HG02884 (cell line): ENCODE measurements around the gene RBM19.

ENCODE experiments used
- ATAC-seq: cut with Tn5 transposase; IDR thresholded peaks from one replicate; pipeline ENCODE4 v1.9.1; 2021; ENCODE audit warnings: mild to moderate bottlenecking, moderate library complexity; ENCODE audit not compliant: unreplicated experiment

The RBM19 gene

GRCh38 chr12:113788020-113788856, 177.9 kb downstream of the RBM19 start:
- no peak for ATAC-seq

DNA sequence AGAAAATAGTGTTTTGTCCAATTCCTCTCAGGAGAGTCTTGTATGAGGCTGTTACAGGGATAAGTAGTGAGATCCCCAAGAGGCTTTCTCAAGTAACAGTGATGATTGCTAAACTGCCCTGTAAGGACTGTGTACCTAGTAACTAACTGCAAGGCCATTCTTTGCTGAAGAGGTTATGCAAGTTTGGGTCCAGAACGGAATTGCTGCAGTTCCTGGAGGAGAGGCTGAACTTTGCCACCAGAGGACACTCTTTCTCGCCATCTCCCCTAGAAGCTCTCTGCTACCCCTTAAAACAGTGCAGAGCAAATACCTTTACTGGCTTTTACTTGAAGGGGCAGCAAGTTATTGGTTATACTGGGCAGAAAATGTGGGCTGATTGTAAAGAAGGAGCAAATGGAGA, 180.0 kb downstream of the RBM19 start:
- no peak for ATAC-seq

DNA sequence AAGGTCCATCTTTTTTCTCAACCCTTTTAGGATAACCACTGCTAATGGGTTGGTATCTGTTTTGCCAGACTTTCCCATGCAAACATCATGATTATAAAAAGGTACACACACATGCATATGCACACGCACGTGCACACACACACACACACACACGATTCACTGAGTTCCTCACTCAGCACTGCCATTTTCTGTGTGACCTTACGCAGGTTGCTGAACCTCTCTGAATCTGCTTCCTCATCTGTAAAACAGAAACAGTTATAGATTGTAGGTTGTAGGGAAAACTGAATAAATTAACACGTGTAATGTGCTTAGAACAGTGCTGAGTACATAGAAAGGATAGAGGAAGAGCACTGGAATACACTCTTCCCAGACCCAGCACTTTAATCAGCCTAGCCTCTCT, 182.3 kb downstream of the RBM19 start:
- ATAC-seq, result no peak

DNA sequence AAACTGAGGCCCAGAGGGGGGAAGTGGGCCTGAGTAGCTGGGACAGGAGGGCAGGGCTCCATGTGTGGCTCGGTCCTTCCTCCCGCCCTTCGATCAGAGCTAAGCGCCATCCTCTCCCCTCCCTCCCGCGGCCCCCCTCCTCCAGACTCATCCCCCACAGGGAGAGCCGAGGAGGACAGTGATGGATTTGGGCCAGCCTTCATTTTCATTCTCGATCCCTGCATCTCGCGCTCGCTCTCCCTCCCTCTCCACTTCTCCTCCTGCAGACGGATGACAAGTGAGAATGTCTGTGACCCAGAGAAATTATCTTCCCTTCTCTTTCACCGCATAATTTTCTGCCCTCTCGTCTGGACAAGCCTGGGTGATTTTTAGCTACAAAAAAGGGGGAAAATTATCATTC, 183.3 kb downstream of the RBM19 start:
- no peak for ATAC-seq

GRCh38 chr12:113781415-113782198, 184.5 kb downstream of the RBM19 start:
- no peak for ATAC-seq

DNA sequence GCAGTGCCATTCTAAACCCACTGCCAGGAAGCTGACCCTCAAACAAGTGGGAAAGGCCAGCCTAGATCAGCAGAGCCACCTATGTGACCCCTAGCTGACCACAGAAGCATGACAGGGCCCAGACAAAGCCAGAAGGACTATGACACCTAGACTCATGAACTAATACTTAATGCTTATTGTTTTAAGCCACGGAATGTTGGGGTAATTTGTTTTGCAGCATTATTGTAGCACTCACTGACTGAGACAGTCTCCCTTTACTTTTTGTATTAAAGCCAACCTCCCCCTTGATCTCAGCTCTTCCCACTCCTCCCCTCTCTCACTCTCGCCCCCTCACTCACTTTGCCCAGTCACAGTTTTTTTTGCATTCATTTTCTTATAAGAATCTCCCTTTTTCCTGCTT, 186.4 kb downstream of the RBM19 start:
- no peak for ATAC-seq

GRCh38 chr12:113778432-113779132, 187.5 kb downstream of the RBM19 start:
- ATAC-seq, result no peak

- ATAC-seq, result no peak
Observed at GRCh38 chr12:113777751-113778150, 188.4 kb downstream of the RBM19 start.

- no peak for ATAC-seq
Observed at GRCh38 chr12:113776536-113776935, 189.6 kb downstream of the RBM19 start.

DNA sequence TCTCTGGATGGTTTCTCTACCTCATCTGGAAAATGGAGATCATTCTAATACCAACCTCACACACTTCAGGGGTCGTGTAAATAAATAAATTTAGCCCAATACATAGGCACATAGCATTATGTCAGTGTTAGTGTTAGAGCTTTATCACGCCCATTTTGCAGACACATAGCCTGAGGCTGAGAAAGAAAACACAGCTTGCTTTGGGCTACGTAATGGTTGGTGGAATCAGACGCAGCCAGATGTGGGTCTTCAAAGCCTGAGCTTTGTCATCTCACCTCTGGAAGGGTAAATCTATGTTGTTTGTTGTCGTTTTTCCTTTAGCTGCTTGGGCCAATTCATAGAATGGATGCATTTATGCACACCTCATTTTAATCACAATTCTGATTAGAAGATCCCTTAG, 191.6 kb downstream of the RBM19 start:
- no peak for ATAC-seq

DNA sequence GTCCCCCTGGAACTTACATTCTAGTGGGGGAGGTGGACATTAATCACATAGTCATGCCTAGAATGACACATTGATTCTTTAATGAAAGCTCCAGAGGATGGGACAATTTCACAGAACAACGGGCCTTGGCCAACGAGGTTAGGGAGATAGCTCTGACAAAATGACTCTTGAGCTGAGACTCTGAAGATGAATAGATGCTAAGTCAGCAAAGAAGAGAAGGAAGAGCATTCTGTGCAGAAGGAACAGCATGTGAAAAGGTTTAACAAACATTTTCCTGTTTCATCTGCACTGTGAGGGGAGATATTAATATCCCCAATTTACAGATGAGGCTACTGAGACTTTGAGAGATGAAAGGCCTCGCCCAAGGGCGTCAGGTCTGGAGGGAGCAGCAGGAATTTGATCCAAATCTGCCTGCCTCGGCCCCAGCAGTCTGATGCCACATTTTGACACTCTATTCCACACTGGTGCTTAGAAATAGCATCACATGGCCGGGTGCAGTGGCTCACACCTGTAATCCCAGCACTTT, 193.6 kb downstream of the RBM19 start:
- no peak for ATAC-seq

DNA sequence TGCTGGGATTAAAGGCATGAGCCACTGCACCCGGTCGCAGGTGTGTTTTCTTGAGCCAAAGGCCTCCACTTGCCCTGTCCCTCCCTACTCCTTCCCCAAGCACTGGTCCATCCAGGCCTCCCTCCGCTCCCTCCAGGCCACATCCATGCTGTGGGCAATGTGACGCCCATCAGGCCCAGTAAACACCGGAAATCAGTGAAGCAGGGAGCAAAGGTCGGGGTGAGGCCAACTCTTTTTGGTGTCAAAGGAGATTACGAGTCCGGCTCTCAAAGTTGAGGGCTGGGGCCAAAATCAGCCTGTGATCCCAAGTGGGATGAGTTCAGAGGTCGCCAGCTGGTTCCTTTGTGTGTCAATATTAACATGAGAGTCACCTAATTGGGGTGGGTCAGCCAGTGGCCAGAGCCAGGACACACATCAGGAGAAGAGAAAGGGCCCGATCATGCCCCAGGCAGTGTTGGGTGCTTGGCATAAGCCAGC, 195.7 kb downstream of the RBM19 start:
- no peak for ATAC-seq

DNA sequence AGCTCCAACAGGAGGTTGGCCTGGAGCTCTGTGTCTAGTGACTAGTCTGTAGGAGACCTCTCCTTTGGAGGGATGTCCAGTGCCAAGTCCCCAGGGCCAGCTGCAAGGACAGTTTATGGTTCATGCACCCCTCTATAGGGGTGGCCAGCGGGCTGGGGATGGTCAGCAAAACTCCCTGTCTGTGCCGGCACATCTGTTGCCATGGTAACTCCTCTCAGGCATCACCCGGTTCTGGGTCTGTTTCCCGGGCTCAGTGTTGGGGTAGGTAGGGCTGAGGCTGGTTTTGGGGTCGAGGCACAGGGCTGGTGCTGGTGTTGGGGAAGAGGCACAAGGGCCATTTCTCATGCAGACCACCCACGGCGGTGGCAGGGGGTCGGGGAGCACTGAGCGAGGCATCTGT, 196.8 kb downstream of the RBM19 start:
- ATAC-seq, result no peak

DNA sequence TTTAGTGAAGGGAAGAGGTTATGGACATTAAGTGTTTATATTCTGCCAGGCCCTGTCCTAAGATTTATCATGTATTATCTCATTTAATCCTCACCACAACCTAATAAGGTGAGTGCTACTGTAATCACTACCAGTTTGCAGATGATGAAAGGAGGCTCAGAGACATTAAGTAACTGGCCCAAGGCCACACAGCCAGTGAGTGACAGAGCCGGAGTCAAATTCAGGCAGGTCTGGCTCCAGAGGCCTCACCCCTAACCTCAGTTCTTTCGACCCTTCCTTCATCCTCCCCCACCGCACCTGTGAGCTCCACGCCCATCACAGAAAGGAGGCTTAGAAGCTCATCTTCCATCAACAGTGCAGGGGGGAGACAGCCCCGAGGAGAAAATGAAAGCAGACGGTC, 197.3 kb downstream of the RBM19 start:
- ATAC-seq, result no peak

GRCh38 chr12:113766879-113767878, 198.9 kb downstream of the RBM19 start:
- ATAC-seq, result no peak
